ENCODE data around the gene NUP93.
A peak's percentile ranks its signal among the peaks of the same experiment; 100 is the strongest.

Gene NUP93

DNA sequence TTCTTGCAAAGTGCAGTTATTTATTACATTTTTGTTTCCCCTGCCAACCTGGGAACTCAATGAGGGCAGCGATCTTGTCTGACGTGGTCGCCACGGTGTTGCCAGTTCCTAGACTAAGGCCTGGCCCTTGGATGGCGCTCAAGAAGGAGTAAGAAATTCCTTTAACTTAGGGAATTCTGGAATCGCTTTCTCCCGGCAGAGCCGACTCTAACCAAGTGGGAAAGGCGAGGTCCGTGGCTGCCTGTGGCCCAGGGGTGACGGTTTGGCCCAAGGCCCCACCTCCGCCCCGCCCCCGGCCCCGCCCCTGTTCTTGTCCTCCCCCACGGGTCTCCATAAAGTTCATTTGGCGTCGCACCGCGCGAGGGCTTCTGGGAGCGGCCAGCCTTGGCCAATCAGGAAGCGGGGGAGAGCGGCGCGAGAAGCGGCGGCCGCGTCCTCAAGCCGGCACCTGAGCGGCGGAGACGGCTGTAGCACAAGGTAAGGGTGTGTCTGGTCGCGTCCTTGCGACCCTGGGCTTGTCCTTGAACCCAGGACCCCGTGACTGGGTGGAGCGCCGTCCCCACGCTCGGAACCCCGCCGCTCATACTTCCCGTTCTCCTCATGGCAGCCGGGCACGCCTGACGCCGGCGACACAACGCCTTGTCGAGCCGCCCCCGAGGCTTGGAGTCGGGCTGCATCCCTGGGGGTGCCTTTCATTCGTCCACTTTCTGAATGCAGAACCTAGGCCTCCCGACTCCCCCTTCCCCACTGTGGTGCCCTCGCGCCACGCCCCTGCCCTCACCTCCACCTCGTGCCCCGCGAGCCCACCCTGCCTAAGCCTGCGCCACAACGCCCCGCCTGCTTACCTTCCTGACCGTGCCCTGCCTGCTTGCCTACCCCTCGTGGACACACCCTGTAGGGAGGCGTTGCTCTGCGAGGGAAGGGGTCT lies at the start of gene NUP93:
TSS of gene NUP93 (plus strand) at position 395 of the 928 bp plus-strand sequence. CDS start 18,119 bp downstream, outside the sequence.
- DNase-seq = peak; percentile 92

- peak; percentile 90 for DNase-seq
Measured at GRCh38 chr16:56681939-56682702, 47.8 kb upstream of the NUP93 start, which contains the start of gene MT1X. Gene MT1X (plus strand): TSS chr16:56682470. CDS start chr16:56682541, 71 bp downstream.

- DNase-seq = no peak
Measured at GRCh38 chr16:56682703-56683397, 47.1 kb upstream of the NUP93 start.

DNA sequence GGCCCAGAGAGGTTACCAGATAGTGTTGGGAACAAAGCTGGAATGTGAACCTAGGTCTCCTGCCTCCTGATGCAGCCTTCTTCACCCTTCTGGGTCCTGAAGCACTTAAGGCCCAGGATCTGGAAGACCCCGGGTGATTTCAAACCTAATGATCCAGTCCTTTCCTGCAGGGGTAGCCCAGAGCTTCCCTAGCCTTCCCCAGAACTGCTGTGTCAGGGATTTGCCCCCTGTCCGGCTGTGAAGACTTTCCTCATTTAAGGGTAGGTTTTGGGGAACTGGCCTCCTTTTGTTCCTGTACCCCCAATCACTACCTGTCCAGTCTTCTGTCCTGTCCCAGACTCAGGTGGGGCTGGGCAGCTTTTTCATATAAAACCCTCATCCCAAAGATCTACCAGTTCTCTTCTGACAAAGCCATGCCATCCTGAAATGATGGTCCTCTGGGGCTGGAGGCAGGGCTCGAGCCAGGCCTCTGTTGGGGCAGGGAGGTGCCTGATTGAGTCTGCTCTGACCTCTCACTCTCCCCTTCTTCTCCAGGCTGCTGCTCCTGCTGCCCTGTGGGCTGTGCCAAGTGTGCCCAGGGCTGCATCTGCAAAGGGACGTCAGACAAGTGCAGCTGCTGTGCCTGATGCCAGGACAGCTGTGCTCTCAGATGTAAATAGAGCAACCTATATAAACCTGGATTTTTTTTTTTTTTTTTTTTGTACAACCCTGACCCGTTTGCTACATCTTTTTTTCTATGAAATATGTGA lies 46.3 kb upstream of the NUP93 start:
- no peak for DNase-seq

DNA sequence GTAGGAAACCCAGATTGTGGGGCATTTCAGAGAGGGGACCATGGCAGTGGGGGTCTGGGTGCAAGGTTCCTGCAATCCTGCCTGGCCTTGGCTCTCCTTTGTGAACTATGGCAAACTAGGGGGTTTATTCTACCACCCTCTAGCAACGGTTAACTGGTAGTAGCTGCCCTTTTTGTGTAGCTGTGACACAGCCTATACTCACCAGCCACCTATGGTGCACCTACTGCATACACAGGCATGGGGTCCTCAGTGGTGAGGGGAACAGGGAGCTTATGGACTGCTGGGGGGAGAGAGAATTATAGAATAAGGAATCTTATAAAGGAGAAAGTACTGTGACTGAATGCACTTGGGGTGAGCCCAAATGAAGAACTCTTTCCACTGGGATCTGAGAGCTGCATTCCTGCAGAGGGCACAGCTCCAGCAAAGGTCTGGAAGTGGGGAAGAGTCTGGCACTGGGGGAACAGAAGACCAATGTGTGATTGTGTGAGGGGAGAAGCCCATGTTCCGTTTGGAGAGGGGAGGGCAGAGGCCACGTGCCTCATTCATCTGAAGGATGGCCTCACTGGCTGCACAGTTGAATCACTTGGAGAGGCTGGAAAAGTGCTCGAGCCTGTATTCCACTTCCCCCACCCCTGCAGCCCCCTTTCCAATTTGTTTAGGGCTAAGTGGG lies 45.5 kb upstream of the NUP93 start:
- no peak for DNase-seq

DNA sequence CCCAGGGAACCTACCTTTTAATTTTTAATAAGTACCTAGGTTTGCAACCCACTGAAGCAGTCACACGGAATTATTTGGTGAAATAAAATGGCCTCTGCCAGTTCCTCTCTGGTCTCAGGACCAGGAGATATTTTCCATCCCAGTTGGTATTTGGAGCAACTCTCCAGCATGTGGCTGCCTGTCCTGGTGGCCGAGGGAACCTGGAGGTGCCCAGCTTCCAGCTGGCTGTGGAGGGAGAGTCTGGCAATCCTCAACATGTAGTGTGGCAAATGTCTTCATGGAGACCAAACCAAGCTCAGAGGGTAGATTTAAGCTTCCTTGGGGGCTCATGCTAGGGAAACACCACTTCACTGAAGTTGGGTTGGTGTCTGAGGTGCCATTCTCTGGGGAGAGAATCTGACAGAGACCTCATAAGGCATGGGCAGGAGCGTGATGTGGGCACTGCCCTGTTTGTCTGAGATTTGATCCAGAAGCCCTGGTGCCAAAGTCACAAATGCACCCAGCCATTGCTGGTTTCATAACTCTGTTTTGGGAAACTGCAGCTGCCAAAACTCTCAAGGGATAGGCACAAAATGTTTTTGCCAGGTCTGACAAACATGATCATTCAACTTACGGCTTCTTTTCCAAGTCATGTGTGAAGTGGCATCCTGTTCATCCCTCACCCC lies 44.9 kb upstream of the NUP93 start:
- no peak for DNase-seq

DNA sequence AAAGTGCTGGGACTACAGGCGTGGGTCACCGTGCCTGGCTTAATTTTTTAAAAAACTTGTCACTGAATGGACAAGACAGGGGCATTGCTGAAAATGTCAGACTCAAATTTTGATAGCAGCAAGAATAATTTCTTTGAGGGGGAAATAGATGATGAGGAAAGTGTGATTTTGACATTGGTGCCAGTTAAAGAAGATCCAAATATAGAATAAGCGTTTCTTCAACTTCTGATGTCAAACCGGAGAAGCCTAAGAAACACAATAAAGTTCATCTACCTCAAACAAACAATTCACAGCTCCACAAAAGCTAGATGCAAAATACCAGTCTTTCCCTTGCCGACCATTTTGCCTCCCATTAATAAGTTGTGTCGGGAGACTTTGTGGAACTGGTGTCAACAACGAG lies 43.2 kb upstream of the NUP93 start:
- no peak for DNase-seq

DNA sequence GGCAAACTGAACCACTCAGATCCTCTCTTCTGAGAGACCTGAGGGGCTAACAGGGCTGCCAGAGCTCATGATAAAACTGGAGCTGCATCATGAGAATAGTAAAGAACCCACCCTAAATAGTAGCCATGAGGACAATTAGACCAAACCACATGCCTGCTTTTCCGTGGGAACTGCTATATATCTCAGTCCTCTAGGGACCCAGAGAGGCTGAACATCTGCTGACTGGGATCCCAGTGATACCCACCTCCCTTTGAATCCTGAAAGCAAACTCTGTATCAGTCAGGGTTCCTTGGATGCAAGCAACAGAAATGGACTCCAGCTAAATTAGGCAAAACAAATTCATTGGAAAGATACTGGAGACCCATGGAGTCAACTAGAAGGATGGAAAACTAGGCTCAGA lies 41.2 kb upstream of the NUP93 start:
- no peak for DNase-seq

GRCh38 chr16:56689171-56689570 lies 40.8 kb upstream of the NUP93 start:
- no peak for DNase-seq

DNA sequence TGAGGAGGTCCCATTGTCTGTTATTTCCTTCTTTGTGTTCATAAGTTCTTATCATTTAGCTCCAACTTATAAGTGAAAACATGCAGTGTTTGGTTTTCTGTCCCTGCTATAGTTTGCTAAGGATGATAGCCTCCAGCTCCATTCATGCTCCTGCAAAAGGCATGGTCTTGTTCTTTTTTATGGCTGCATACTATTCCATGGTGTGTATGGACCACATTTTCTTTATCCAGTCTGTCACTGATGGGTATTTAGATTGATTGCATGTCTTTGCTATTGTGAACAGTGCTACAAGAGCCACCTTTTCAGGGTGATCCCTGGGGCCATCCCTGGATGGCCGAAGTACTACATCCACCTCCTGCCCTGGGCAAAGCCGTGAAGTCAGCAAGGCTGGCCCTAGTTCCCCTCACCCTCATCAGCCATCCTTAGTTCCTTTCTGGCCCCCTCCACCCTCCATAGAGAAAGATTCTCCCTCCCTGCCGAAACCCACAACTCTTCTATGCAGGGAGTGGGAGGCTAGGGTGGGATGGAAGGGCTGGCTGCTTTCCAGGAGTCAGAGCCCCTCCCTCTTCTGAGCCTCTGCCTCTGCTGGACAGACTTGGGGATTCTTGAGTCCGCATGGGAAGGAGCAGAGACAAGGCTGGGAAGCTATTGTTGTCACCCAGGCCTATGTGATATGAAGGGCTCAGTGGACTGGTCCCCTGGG lies 39.4 kb upstream of the NUP93 start:
- no peak for DNase-seq

GRCh38 chr16:56691885-56692284 lies 38.0 kb upstream of the NUP93 start:
- DNase-seq = peak; percentile 67

DNA sequence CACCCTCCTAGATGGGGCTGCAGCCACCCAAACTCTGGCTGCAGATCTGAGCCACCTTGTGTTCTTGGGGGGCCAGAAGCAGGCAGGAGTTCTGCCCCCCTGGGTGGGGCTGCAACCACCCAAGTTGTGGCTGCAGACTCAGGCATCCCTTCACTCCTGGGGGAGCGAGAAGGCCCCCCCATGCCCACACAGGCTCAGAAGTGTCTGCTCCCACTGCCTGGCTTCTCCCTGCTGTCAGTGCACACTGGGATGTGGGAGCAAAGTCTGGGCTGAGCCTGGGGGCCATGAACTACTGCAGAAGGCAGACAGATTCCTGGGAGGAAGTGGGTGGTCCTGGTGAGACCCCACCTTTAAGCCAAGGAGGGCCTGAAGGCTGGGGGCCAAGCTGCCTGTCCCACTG lies 34.7 kb upstream of the NUP93 start:
- DNase-seq = no peak

DNA sequence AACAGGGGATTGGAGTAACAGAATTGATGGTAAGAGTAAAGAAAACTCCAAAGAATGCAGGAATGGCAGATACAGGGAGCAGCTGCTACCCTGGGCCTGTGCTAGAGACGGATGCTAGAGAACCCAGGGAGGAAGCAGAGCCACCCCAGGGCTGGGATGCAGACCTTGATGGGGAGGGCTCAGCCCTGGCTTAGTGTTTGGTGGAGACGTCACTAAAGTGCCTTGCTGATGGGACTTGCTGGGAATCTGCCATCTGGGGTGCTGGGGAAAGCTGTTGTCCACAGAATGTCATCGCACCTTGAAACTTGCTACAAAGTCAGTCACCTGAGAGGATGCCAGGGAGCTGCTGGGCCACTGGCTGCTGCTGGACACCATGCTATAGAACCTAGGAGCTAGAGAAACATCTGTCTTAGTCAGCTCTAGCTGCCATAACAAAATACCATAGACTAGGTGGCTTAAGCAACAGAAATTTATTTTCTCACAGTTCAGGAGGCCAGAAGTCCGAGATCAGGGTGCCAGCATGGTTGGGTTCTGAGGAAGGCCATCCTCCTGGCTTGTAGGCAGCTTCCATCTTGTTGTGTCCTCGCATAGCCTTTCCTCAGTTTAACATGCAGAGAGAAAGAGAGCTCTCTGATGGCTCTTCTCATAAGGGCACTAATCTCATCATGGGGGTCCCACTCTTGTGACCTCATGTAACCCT lies 32.3 kb upstream of the NUP93 start:
- no peak for DNase-seq

DNA sequence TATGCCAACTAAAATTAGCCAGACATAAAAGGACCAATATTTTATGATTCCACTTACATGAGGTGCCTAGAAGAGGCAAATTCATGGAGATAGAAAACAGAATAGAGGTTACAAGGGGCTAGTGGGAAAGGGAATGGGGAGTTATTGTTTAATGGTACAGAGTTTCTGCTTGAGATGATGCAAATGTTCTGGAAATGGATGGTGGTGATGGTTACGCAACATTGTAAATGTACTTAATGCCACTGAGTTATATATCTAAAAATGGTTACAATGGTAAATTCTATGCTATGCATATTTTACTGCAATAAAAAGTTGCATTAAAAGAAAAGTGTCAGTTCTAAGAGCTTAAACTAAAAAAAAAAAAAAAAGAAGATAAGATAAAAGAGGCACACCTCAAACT lies 29.7 kb upstream of the NUP93 start:
- DNase-seq = no peak

GRCh38 chr16:56700631-56701030 lies 29.3 kb upstream of the NUP93 start:
- DNase-seq = no peak

GRCh38 chr16:56701534-56701933 lies 28.4 kb upstream of the NUP93 start:
- DNase-seq = no peak

- no peak for DNase-seq
Measured at GRCh38 chr16:56702836-56703235, 27.1 kb upstream of the NUP93 start.

GRCh38 chr16:56708525-56709442 lies 21.1 kb upstream of the NUP93 start:
- no peak for DNase-seq
